DMS79 treated with DMSO at 0.1 percent for 48 hours (cell line): ENCODE results near the gene FEM1C.
"Not testable (repeated sequence)": the region's sequence is repeated elsewhere in the genome, so short reads cannot be mapped to it uniquely, and the experiment has no call there.

ENCODE experiments used
- DNase-seq: peaks from one replicate; lab custom pipeline; 2025; lab: John Stamatoyannopoulos, UW

The FEM1C gene

DNA sequence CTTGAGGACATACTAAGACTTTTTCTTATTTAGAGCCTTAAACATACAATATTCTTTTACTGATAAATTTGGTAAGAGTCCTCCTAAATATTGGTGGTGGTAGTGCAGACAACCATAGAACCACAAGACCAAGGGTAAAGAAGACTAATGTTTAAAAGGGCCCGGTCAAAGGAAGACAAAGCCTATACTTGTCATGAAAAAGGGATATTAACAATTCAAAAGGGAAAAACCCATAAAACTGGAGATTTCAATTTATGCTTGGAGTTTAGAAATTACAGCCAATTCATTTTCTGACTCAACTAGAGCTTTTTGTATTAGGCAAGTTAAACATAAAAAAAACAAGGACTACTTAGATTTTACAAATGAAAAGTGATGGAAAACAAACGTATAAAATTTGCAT, 24.4 kb downstream of the FEM1C start:
- DNase-seq = no peak

DNA sequence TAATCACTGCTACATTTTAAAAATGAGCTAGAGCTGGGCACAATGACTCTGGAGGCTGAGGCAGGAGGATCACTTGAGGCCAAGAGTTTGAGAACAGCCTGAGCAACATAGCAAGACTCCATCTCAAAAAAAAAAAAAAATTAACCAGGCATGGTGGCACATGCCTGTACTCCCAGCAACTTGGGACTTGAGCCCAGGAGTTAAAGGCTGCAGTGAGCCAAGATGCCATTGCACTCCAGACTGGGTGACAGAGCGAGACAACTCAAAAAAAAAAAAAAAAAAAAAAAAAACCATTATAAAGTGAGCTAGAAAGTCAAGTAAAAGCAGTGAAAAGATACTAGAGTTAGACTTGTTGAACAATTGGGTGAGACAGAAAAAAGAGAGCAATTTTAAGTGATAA, 28.2 kb downstream of the FEM1C start:
- no peak for DNase-seq

GRCh38 chr5:115514220-115514619, 30.4 kb downstream of the FEM1C start:
- DNase-seq = no peak

GRCh38 chr5:115511632-115512031, 32.9 kb downstream of the FEM1C start:
- DNase-seq = no peak

- no peak for DNase-seq
These were observed 34.4 kb downstream of the FEM1C start for GRCh38 chr5:115510145-115510645.

DNA sequence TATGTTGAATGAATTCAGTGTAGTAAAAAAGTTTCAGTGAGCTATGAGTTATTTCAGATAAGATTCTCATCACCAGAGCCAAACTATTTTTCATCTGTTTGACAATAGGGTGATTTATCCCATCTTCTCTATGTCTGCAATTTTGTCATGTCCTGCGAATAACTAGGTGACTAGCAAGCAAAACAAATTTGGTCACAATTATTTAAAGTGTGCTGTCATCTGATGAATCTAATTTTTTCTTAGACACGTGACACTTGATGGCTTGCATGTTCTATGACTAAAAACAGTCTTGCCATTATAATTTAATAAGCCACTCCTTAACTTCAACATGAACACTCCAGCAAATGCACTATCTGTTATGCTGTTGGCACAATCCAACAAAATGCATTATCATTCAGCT, 35.0 kb downstream of the FEM1C start:
- DNase-seq = no peak

DNA sequence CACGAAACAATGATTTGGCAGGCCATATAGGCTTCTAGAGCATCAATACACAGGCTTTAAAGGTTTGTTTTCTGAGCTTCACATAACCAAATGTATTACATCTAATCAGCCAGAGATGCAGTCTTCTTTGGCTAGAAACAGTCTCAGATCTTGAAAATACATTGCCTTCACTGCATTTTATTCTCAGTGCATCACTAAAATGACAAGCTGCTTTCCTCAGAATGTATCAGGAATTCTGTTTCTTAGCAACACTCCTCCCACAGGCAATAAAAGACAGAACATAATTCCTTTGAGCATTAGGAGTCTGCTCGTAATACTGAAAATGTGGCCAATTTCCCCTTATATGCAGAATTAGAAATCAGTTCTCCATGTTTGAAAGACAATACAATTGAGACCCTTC, 36.9 kb downstream of the FEM1C start:
- no peak for DNase-seq

DNA sequence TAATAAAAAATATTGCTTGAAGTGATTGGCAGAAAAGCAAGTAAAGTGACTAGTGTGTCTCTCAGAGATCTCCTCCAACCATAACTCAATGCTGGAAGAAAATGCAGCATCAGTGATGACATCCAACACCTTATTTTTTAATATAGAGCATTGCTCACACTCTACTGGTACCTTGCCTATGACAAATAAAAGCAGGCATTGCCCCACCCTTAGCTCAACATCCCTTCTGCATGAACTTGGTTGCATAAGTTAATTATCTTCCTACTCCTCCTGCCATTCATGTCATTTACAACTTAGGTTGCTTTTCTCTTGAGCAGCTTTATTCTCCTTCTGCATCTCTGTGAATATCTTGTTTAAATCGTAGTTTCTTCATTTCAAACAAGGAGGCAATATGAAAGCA, 41.2 kb downstream of the FEM1C start:
- DNase-seq = no peak

DNA sequence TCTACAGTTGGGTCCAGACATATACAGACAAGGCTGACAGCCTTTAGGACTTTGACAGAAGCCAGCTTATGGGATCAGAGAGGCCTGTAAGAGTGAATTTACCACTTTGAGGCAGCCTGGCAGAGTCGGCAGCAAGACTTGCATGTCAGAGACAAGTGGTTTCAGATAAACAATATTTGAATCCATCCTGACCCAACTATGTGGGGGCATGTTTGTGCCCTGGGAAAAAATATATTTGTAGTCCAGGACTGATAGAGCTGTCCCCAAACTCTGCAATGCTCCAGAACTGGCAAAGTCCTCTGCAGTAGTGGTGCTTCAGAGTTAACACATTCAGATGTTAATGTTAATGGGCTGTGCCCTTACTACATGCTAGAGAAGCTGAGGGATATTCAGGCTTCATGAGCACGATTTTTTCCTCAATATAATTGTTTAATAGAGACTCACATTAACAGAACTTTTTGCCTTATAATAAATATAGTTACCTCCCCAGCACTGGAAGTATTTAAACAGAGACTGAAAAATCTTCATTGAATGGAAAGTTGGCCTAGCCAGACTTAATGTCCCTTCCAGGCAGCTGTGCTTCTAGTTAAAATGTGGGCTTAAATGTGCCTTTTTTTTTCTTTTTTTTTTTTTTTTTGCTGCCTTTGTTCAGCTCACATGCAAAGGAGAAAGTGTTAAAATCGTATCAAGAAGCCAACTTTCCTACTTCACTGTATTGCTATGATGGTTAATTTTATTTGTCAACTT, 42.9 kb downstream of the FEM1C start:
- DNase-seq = no peak

DNA sequence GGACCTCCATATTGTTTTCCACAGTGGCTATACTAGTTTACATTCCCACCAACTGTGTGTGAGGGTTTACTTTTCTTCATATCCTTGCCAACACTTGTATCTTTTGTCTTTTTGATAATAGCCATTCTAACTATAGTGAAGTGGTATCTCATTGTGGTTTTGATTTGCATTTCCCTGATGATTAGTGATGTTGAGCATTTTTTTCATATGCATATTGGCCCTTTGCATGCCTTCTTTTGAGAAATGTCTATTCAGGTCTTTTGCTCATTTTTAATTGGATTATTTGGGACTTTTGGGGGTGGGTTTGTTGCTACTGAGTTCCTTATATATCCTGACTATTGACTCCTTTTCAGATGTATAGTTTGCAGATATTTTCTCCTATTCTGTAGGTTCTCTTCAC, 44.4 kb downstream of the FEM1C start:
- DNase-seq = no peak

GRCh38 chr5:115496936-115497576, 47.5 kb downstream of the FEM1C start:
- no peak for DNase-seq

DNA sequence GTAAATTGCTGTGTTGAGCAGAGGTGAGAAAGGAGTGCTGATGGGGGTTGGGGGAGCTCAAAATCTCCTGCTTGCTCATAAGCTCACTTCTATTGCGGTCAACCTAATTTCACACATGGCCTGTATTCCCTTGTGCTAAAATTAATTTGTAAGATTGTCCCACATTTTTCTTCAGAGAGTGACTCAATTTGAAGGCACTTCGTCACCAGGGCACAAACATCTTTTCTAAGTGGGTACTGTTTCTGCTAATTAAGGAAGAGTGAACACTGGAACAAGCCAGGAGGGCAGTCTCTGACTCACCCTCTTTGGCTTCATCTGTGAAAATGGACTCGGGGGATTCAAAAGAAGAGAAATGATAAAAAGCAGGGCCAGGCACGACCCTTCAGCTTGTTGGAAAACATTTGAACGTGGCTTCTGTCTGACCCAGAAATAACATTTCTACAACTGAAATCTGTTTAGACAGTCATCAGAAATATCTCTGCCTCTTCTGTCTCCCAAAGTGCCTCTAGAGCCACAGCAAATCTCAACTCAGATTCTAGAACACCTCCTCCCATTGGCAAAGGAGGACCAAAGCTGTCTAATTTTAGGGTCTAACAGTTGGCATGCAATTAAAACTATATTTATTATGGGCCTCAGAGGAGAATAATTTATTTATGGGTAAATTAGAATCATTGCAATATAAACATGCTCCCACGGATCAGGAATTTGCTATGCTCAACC, 49.8 kb downstream of the FEM1C start:
- no peak for DNase-seq

DNA sequence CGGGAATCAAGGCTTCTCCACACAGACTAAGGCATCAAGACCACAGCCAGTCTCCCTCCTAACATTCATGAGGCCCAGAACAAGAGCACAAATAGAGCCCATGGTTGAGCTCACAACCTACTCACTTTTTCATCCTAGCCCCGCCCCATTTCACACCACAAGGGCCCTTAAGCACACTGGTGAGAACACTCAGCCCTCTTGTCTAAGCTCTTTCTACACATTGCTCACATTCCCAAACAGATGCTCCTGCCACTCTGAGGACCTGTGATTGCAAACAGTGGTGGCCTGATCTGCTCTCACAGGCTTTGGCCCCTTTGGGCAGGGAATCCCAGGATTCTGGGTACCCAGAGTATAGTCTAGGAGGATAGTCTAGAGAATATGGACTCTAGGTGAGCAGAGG, 54.0 kb downstream of the FEM1C start:
- no peak for DNase-seq

DNA sequence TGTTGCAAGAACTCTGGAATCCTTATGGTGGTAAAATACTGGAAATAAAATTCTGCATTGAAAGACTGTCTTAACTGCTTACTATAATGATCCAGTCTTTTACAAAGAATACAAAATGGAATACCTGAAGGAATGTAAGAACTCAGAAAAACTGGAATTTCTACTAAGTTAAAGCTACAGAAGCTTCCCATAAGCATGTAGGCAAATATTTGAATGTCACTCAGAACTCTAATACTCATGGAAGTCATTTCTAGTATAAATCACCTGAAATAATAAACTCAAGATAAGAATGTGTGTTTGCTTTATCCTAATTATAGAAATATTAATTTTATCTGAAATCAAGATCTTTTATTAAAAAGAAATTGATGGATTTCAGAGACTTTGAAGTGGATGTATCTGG, 54.8 kb downstream of the FEM1C start:
- no peak for DNase-seq

- no peak for DNase-seq
These were observed 56.8 kb downstream of the FEM1C start for GRCh38 chr5:115487756-115488155.

- DNase-seq = no peak
These were observed 57.4 kb downstream of the FEM1C start for GRCh38 chr5:115487168-115487567.

DNA sequence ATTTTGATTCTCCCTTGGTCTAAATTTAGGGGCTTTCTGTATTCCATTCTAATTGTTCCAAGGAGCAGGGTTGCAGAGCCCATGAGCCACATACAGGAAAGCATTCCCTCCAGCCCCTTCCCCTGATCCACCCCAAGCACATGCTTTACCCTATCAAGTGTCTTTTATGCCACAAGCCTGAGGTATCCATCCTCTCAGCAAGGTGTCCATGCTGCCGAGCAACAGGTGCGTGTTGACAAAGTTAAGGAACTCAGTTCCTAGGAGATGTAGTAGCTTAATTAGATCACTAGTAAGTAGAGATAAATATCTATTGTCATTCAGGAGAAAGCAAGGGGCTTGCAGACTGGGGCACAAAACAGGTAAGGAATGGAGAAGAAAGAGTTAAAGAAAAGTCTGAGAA, 57.8 kb downstream of the FEM1C start:
- no peak for DNase-seq

DNA sequence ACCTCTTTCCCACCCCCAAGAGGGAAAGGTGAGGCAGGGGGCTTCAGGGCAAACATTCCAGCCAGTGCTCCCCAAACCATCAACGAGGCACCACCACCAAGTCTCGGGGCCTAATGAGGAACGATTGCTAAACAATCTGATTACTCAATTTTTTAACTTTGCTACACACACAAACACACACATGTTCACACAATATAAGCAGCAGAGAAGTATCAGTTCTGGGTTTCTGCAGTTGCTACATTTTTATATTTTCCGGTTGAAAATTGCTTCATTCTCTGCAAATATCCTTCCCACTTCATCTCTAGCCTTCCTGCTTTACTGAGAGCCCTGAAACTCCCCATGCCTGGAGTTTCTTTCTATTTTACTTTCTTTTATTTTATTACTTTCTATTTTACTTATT, 60.2 kb downstream of the FEM1C start:
- no peak for DNase-seq

DNA sequence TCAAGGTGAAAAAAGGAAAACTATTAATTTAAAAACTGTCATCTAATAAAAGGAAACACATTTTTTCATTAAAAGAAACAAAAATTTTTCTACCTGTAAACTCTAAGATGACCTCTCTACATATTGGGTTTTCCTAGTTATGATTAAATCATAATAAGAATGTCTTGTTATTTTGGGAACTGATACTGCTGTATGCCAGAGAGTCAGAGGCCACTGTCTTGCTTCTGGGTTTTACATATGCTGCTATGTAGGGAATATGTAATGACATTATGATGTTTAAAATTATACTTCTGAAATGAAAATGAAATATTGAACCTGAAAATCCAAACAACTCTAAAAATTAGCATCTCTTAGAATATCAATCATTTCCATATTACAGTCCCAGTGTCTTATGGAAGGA, 63.7 kb downstream of the FEM1C start:
- no peak for DNase-seq

GRCh38 chr5:115480271-115480670, 64.3 kb downstream of the FEM1C start:
- DNase-seq = no peak

- not testable (repeated sequence) for DNase-seq
These were observed 65.3 kb downstream of the FEM1C start for GRCh38 chr5:115479166-115479873.

DNA sequence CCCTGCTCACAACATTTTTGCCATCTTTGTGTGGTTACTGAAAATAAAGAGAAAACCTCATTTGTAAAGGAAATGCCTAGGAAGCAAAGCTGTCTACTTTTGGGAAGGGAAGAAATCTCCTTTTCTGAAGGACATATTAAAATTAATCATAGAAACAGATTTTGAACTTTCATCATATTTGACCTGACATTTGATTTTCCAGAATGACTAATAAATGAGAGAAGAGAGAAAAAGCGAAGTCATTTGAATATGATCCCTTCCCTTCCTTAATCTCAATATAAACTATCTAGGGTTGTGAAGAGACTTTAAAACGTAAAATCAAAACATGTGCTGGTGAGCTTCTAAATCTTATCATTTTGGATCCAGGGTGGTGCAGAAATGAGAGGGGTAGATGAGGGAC, 66.3 kb downstream of the FEM1C start:
- no peak for DNase-seq
